ENCODE measurements around the gene ZNF407.
A peak's percentile ranks its signal among the peaks of the same experiment; 100 is the strongest.

ZNF407 gene

DNA sequence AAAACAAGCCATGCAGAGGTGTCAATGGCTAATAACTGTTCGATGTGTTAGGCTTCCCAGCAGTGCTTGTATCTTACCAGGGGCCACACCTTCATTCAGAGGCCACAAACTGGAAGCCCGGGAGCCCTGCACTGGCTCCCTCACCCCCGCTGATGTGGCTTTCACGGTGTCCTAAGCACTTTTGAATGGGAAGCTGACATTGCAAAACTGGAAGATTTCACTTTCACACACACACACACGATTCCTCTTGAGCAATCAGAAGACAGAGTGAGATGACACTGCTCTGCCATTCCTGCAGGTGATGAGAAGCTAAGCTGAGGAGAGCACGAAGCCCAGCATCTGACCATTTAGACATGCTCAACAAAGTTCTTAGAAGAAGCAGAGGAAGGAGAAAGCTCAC lies 8.6 kb upstream of the ZNF407 start:
- DNase-seq (ENCODE audit: low read depth in 2 of 2): no peak

DNA sequence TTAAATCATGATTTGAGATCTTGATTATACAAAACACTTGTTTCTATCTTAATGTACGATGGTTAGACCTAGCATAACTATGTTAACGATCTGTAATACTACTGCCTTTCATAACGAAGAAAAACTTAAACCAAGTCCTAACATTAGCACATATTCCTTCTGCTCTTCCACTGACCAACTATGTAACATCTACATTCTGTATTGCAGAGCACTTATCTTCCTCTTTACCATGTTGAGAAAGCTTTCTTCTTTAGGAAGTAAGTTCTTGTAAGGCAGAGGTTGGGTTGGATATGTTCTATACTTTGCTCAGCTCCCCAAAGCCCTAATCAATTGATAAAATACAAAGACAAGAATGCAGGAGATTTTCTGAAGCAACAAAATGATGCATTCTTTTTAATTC lies 7.9 kb upstream of the ZNF407 start:
- DNase-seq (ENCODE audit: low read depth in 2 of 2): no peak

DNA sequence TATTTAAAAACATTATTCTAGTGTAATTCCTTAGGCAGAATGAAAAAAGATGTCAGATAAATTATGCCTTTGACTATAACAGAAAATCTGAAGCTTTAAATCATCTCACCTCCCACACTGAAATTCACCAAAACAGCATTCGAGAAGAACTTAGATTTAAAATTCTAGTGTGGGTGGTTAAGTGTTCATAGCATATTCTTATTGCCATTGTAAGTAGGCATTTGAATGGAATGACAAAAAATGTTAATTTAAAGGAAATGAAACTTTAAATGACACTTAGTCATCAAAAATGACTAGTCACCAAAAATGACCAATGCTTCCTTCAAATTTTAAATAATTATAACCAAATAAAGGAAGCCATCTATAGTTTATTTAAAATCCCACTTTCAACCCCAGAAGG lies 7.0 kb upstream of the ZNF407 start:
- no peak for DNase-seq (ENCODE audit: low read depth in 2 of 2)

DNA sequence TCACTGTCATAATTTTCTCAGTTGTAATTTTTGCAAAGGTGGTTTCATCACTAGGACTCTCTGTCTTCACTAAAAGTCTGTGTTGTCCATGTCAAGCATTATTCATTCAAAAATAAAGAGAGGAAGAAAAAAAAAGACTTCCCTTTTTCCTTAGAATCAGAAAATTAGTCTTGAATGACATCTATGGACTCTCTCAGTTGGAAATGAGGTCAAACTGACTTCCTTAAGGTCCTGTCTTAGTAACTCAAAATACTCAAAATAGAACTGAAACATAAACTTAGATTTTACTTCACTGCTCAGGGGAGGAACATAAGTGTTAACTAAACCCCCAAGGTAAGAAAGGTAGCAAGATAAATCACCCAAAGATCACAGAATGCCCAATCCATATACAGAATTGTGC lies 2.2 kb upstream of the ZNF407 start:
- DNase-seq (ENCODE audit: low read depth in 2 of 2): no peak

DNA sequence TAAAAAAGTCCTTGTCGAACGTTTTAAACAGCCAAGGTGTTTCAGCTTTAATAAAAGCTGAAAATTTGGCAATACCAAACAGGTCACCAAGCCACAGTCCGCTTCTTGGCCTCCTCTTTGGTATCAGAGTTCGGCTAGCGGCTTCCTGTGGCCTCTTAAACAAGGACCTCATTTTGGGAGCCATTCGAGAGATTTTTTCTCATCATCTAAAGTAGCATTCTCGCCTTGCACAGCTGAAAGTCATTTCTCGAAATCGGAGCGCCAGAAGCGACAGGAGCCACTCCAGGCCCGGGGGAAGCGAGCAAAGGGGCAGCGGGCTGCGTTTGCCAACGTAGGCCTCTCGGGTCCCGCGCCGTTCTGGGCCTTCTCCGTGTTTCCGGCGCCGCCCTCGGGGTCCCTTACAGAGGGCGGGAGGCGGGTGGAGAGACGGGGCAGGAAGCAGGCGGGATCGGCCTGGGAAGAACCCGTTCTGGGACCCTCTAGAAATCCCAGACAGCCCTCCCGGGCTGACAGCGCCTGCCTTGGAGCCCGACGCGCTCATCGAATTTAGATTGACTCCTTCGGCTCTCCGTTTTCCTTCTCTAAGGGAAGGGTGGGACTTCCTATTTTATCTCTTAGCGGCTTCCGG lies 522 bp upstream of the ZNF407 start:
- DNase-seq (ENCODE audit: low read depth in 2 of 2): peak; percentile 54 to 57

- DNase-seq (ENCODE audit: low read depth in 2 of 2): peak; percentile 56 to 65
Observed at GRCh38 chr18:74598350-74599001, 806 bp downstream of the ZNF407 start.

GRCh38 chr18:74604361-74604760 lies 6.7 kb downstream of the ZNF407 start:
- DNase-seq (ENCODE audit: low read depth in 2 of 2): no peak

DNA sequence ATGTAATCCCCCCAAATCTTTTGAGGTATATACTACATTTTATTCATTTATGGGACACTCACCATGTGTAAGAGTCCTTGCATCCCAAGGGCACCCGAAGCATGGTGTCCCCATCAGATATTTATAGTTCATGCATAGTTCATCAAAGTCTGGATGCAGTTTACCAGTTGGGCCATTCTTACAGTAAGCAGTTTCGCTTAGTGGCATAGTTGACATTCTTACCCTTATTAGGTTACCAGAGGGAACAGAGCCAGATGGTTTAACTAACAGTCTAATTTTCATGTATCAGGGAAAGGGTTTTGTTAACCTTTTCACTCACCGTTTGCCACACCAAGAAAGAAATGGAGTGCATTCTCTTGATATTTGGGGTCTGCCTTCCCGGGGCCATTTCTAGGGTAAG lies 7.1 kb downstream of the ZNF407 start:
- no peak for DNase-seq (ENCODE audit: low read depth in 2 of 2)

DNA sequence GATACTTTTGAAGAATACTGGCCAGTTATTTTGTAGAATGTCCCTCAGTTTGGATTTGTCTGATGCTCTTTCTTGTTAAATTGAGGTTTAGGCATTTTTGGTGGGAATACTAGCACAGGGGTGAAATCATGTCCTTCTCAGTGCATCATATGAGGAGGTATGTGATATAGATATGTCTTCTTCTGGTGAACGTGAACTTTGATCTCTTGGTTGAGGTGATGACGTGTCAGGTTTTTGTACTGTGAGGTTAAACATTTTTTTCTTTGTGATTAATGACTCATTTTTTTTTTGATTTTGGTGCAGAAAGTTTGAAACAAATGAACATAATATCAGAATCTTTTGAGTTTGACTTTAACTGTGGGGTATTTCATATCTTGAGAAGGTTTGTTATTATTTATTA lies 11.0 kb downstream of the ZNF407 start:
- DNase-seq (ENCODE audit: low read depth in 2 of 2): no peak

- no peak for DNase-seq (ENCODE audit: low read depth in 2 of 2)
Observed at GRCh38 chr18:74609535-74609934, 11.9 kb downstream of the ZNF407 start.

- no peak for DNase-seq (ENCODE audit: low read depth in 2 of 2)
Observed at GRCh38 chr18:74610051-74610615, 12.5 kb downstream of the ZNF407 start.

DNA sequence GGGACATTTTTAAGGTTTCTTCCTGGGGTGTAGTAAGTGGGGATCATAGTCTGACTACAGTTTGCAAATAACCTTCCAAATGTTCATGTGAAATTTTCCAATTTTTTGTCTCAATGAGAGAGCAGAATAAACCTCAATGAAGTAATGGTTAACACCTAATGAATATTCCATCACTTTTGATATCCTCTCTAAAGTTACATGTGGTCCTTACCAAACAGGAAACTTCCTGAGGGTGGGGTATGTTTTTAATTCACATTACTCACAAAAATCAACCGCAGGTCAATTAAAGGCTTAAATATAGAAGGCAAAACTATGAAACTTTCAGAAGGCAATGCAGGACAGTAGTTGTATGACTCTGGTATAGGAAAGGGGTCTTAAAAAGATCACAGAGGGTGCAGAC lies 13.2 kb downstream of the ZNF407 start:
- DNase-seq (ENCODE audit: low read depth in 2 of 2): no peak

GRCh38 chr18:74611765-74612164 lies 14.1 kb downstream of the ZNF407 start:
- no peak for DNase-seq (ENCODE audit: low read depth in 2 of 2)

- DNase-seq (ENCODE audit: low read depth in 2 of 2): no peak
Observed at GRCh38 chr18:74613381-74613780, 15.7 kb downstream of the ZNF407 start.

GRCh38 chr18:74616494-74616893 lies 18.8 kb downstream of the ZNF407 start:
- no peak for DNase-seq (ENCODE audit: low read depth in 2 of 2)

GRCh38 chr18:74617486-74617885 lies 19.8 kb downstream of the ZNF407 start:
- DNase-seq (ENCODE audit: low read depth in 2 of 2): no peak

GRCh38 chr18:74622072-74622471 lies 24.4 kb downstream of the ZNF407 start:
- DNase-seq (ENCODE audit: low read depth in 2 of 2): no peak

- no peak for DNase-seq (ENCODE audit: low read depth in 2 of 2)
Observed at GRCh38 chr18:74623047-74623816, 25.6 kb downstream of the ZNF407 start.

DNA sequence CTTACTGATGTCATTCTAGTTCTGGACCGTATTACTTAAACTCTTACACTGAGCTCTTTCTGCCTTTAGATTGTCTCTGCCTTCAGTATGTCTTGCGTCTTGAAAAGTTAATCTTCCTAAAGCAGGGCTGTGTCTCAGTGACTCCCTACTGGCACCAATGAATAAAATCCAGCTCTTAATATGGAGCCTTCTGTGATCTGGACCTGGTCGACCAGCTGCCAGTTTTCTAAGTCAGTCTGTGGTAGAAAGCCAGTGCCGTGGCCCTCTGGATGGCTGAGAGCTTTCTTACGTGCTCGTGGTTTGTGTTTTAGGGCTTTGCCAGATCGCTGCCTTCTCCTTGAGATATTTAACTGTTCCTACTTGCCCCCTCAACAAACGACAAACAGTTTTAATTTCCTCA lies 26.8 kb downstream of the ZNF407 start:
- DNase-seq (ENCODE audit: low read depth in 2 of 2): no peak

DNA sequence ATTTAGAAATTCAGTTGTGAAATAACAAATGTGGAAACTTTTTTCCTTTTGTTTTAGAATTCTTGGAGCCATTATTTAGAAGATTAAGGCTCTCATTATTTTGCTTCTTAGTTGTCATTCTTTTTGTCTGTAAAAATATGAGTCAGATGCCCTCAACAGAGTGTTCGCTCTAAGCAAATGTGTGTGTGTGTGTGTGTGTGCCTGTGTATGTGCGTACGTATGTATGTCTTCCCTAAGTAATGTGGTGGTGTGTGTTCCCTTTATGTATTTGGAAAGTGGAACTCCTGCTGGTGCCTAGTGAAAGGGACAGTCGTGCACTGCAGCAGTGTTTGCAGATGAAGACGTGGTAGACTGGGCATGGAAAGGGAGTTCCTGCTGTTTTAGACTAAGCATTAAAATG lies 27.5 kb downstream of the ZNF407 start:
- no peak for DNase-seq (ENCODE audit: low read depth in 2 of 2)

- no peak for DNase-seq (ENCODE audit: low read depth in 2 of 2)
Observed at GRCh38 chr18:74626049-74626874, 28.6 kb downstream of the ZNF407 start.

DNA sequence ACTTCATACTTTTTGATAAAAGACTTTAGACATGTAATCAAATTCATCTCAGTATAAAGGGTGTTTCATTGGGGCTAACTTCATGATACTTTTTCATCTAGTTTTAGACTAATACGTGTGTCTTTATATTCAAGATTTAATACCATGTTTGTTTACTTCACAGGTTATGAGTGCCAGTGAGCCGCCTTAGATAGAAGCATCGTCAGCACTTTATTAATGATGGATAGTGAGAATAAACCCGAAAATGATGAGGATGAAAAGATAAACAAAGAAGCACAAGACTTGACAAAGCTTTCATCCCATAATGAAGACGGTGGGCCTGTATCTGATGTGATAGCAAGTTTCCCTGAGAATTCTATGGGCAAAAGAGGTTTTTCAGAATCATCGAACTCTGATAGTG lies 33.1 kb downstream of the ZNF407 start:
- no peak for DNase-seq (ENCODE audit: low read depth in 2 of 2)

Data from stimulated activated CD8-positive, alpha-beta memory T cell treated with anti-CD3 and anti-CD28 coated beads, Interleukin-2, amount 100 ng/mL, for 48 hours (primary cell).